ENCODE data around the gene REN.

DNA sequence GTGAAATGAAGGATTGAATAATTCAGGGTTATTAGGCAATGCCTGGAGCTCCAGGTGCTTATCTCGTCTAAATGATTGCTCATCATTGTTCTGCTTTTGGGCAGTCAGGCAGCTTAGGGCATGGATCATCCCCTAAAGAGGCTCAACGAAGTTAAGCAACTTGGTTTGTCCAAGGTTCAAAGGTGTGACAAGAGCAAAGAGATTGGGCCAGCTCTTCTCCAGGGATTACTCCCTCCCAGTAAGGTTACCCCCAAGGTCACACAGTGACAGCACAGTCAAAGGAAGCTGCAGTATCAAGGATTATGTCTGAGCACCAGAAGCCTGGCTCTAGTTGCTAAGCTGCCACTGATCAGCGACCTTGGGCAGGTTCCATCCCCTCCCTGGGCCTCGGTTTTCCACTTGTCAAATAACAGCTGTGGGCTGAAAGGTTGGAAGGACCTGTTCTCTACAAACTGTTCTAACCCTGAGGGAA lies 21.1 kb downstream of the REN start:
- TF ChIP-seq POLR2A (IDR thresholded peaks at IDR 0.05): no peak
- TF ChIP-seq, protein P1, sequence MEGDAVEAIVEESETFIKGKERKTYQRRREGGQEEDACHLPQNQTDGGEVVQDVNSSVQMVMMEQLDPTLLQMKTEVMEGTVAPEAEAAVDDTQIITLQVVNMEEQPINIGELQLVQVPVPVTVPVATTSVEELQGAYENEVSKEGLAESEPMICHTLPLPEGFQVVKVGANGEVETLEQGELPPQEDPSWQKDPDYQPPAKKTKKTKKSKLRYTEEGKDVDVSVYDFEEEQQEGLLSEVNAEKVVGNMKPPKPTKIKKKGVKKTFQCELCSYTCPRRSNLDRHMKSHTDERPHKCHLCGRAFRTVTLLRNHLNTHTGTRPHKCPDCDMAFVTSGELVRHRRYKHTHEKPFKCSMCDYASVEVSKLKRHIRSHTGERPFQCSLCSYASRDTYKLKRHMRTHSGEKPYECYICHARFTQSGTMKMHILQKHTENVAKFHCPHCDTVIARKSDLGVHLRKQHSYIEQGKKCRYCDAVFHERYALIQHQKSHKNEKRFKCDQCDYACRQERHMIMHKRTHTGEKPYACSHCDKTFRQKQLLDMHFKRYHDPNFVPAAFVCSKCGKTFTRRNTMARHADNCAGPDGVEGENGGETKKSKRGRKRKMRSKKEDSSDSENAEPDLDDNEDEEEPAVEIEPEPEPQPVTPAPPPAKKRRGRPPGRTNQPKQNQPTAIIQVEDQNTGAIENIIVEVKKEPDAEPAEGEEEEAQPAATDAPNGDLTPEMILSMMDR (IDR thresholded peaks at IDR 0.05): no peak

Data from heart left ventricle (tissue), 13 donors.